ENCODE measurements around the gene AMIGO3.
"Not testable (repeated sequence)": the region's sequence is repeated elsewhere in the genome, so short reads cannot be mapped to it uniquely, and the experiment has no call there.

The AMIGO3 gene

GRCh38 chr3:49686769-49687423 lies 32.6 kb downstream of the AMIGO3 start:
- peak; percentile 78 for DNase-seq

- DNase-seq, result peak; percentile 71
Measured at GRCh38 chr3:49686346-49686745, 33.1 kb downstream of the AMIGO3 start.

GRCh38 chr3:49685846-49686245 lies 33.6 kb downstream of the AMIGO3 start:
- DNase-seq, result not testable (repeated sequence)

- DNase-seq, result not testable (repeated sequence)
Measured at GRCh38 chr3:49685103-49685502, 34.4 kb downstream of the AMIGO3 start.

GRCh38 chr3:49684453-49684852 lies 35.0 kb downstream of the AMIGO3 start:
- DNase-seq, result not testable (repeated sequence)

- no peak for DNase-seq
Measured at GRCh38 chr3:49683162-49683561, 36.3 kb downstream of the AMIGO3 start.

GRCh38 chr3:49681543-49681942 lies 37.9 kb downstream of the AMIGO3 start:
- DNase-seq, result no peak

GRCh38 chr3:49681232-49681522 lies 38.3 kb downstream of the AMIGO3 start:
- no peak for DNase-seq

GRCh38 chr3:49680493-49681231 lies 38.8 kb downstream of the AMIGO3 start:
- DNase-seq, result no peak

GRCh38 chr3:49675912-49676311 lies 43.6 kb downstream of the AMIGO3 start:
- DNase-seq, result no peak

GRCh38 chr3:49674497-49674983 lies 44.9 kb downstream of the AMIGO3 start:
- DNase-seq, result no peak

GRCh38 chr3:49673715-49674496 lies 45.6 kb downstream of the AMIGO3 start, which contains the start of gene APEH:
APEH (plus strand) TSS chr3:49674351; CDS start chr3:49674402, 51 bp downstream.
- peak; percentile 97 for DNase-seq

- no peak for DNase-seq
Measured at GRCh38 chr3:49673121-49673714, 46.3 kb downstream of the AMIGO3 start.

- peak; percentile 86 for DNase-seq
Measured at GRCh38 chr3:49671291-49672288, 47.9 kb downstream of the AMIGO3 start.

GRCh38 chr3:49670940-49671290 lies 48.6 kb downstream of the AMIGO3 start:
- DNase-seq, result no peak

GRCh38 chr3:49669352-49669751 lies 50.1 kb downstream of the AMIGO3 start:
- no peak for DNase-seq

GRCh38 chr3:49668861-49669260 lies 50.6 kb downstream of the AMIGO3 start:
- no peak for DNase-seq

GRCh38 chr3:49668414-49668797 lies 51.1 kb downstream of the AMIGO3 start:
- no peak for DNase-seq

GRCh38 chr3:49667701-49668413 lies 51.6 kb downstream of the AMIGO3 start:
- no peak for DNase-seq

Measured in activated CD8-positive, alpha-beta memory T cell treated with anti-CD3 and anti-CD28 coated beads, Interleukin-2, amount 50 U/mL, for 48 hours (primary cell).